T-helper 1 cell treated with Interleukin-12 subunit alpha and Interleukin-12 subunit beta and Interleukin-4 antibody, amounts not matched to agents 30 ng/mL and 1 ng/mL, for 36 hours (primary cell): ENCODE data around the gene ZNF207. TPM values are rescaled to one million over a fixed set of nuclear protein-coding genes. Genes with fewer than 3 reads are reported as not detected.
"Not testable (repeated sequence)": the region's sequence is repeated elsewhere in the genome, so short reads cannot be mapped to it uniquely, and the experiment has no call there.

Experiments used
- intact Hi-C: fragments of 100-400 bp; cut with micrococcal nuclease; formaldehyde crosslinking; loops from one replicate; pipeline ENCODE4 v1.15.1; 2024
- total RNA-seq: library from RNA; stranded (reverse); gene quantifications from 2 replicates; pipeline ENCODE4 v1.2.3, GENCODE V29; 2022

ZNF207 gene
- 281 and 292 TPM in 2 replicates for total RNA-seq

GRCh38 chr17:32349854-32350665 is at the start of gene ZNF207:
ZNF207 (plus strand) TSS chr17:32350157; CDS start chr17:32350286, 129 bp downstream.
- intact Hi-C loops = loop anchor here (1.0 to 10.0 kb wide), 8 partner anchors 9 to 1035 kb away; partner anchors contain the start of genes EVI2B, PSMD11, RHOT1 and SUZ12

- intact Hi-C loops = no loop called here
These were observed 47.9 kb upstream of the ZNF207 start for GRCh38 chr17:32302037-32302436.

GRCh38 chr17:32302860-32303649 is 46.9 kb upstream of the ZNF207 start:
- intact Hi-C loops = no loop called here

- intact Hi-C loops = no loop called here
These were observed 46.1 kb upstream of the ZNF207 start for GRCh38 chr17:32303781-32304288.

- intact Hi-C loops = no loop called here
These were observed 44.9 kb upstream of the ZNF207 start for GRCh38 chr17:32305049-32305448.

- intact Hi-C loops = no loop called here
These were observed 42.3 kb upstream of the ZNF207 start for GRCh38 chr17:32307658-32308057.

GRCh38 chr17:32311028-32311536 is 38.9 kb upstream of the ZNF207 start:
- intact Hi-C loops = no loop called here

GRCh38 chr17:32314636-32315035 is 35.3 kb upstream of the ZNF207 start:
- intact Hi-C loops = no loop called here

- intact Hi-C loops = no loop called here
These were observed 34.8 kb upstream of the ZNF207 start for GRCh38 chr17:32315171-32315570.

- intact Hi-C loops = not testable (repeated sequence)
These were observed 33.3 kb upstream of the ZNF207 start for GRCh38 chr17:32316653-32317052.

GRCh38 chr17:32317353-32317752 is 32.6 kb upstream of the ZNF207 start:
- intact Hi-C loops = no loop called here

- intact Hi-C loops = no loop called here
These were observed 31.9 kb upstream of the ZNF207 start for GRCh38 chr17:32318071-32318470.

GRCh38 chr17:32319548-32319905 is 30.4 kb upstream of the ZNF207 start:
- intact Hi-C loops = loop anchor here (1.0 kb wide), 3 partner anchors 22 to 116 kb away; no protein-coding TSS in a partner anchor

- intact Hi-C loops = not testable (repeated sequence)
These were observed 29.9 kb upstream of the ZNF207 start for GRCh38 chr17:32320080-32320479.

- intact Hi-C loops = no loop called here
These were observed 29.1 kb upstream of the ZNF207 start for GRCh38 chr17:32320847-32321246.

GRCh38 chr17:32323046-32323445 is 26.9 kb upstream of the ZNF207 start:
- intact Hi-C loops = no loop called here

- intact Hi-C loops = loop anchor here (1.0 to 2.0 kb wide), 2 partner anchors 17 to 27 kb away; partner anchors contain the start of gene ZNF207
These were observed 26.0 kb upstream of the ZNF207 start for GRCh38 chr17:32323811-32324491.

- intact Hi-C loops = no loop called here
These were observed 22.0 kb upstream of the ZNF207 start for GRCh38 chr17:32327911-32328310.

GRCh38 chr17:32330147-32330546 is 19.8 kb upstream of the ZNF207 start:
- intact Hi-C loops = no loop called here

- intact Hi-C loops = loop anchor here (1.0 kb wide), 1 partner anchor 10 kb away; no protein-coding TSS in a partner anchor
These were observed 18.5 kb upstream of the ZNF207 start for GRCh38 chr17:32331243-32332040.
